GM13977 (cell line): ENCODE data around the gene SH3RF3.

Experiments
- DNase-seq: peaks from one replicate; pipeline ENCODE4 v3.0.0; 2012; ENCODE audit warnings: low spot score
- in situ Hi-C: fragments of 300-500 bp; cut with MboI; formaldehyde crosslinking; loops from one replicate; pipeline ENCODE4 v1.12.0; 2022; ENCODE audit warnings: low sequenced_read_pairs, low pct_unique_long_range_greater_than_20kb, mixed read lengths, inconsistent platforms; ENCODE audit not compliant: unreplicated experiment
- TF ChIP-seq, protein P1 (sequence below): IDR thresholded peaks from 2 replicates; pipeline ENCODE4 v1.5.1; 2012; ENCODE audit warnings: mild to moderate bottlenecking, control low read depth; ENCODE audit not compliant: insufficient read depth; ENCODE audit errors: extremely low read depth, missing control alignments

SH3RF3 gene

GRCh38 chr2:109261906-109262631 is 133.1 kb downstream of the SH3RF3 start:
- no peak for DNase-seq

GRCh38 chr2:109264595-109265328 is 135.8 kb downstream of the SH3RF3 start:
- TF ChIP-seq, protein P1, sequence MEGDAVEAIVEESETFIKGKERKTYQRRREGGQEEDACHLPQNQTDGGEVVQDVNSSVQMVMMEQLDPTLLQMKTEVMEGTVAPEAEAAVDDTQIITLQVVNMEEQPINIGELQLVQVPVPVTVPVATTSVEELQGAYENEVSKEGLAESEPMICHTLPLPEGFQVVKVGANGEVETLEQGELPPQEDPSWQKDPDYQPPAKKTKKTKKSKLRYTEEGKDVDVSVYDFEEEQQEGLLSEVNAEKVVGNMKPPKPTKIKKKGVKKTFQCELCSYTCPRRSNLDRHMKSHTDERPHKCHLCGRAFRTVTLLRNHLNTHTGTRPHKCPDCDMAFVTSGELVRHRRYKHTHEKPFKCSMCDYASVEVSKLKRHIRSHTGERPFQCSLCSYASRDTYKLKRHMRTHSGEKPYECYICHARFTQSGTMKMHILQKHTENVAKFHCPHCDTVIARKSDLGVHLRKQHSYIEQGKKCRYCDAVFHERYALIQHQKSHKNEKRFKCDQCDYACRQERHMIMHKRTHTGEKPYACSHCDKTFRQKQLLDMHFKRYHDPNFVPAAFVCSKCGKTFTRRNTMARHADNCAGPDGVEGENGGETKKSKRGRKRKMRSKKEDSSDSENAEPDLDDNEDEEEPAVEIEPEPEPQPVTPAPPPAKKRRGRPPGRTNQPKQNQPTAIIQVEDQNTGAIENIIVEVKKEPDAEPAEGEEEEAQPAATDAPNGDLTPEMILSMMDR = no peak
- in situ Hi-C loops = no loop called here
- no peak for DNase-seq

More at GRCh38 chr2:109261906-109262631, 133.1 kb downstream of the SH3RF3 start:
- in situ Hi-C loops = no loop called here
- TF ChIP-seq, protein P1 = no peak

DNA sequence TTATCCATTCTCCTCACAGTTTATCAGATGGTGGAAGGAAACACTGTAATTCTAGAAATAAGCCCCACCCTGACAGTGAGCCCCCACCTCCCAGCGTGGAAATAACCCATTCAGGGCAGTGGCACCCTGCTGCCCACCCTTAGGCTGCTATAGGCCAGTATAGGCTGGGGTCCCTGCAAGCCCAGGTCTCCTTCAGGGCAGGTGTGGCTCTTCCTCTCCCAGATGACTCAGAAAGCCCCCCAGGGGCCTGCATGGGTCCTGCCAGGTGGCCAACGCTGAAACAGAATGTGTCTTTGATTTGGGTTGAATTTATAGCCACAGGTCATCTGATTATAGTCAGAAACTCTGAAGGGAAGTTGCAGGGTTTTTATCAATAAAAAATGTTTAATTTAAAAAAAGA is 136.4 kb downstream of the SH3RF3 start:
- TF ChIP-seq, protein P1 = no peak
- in situ Hi-C loops = no loop called here
- DNase-seq = no peak

- DNase-seq = no peak
- TF ChIP-seq, protein P1 = no peak
- in situ Hi-C loops = no loop called here
Observed at GRCh38 chr2:109265953-109266352, 136.9 kb downstream of the SH3RF3 start.

DNA sequence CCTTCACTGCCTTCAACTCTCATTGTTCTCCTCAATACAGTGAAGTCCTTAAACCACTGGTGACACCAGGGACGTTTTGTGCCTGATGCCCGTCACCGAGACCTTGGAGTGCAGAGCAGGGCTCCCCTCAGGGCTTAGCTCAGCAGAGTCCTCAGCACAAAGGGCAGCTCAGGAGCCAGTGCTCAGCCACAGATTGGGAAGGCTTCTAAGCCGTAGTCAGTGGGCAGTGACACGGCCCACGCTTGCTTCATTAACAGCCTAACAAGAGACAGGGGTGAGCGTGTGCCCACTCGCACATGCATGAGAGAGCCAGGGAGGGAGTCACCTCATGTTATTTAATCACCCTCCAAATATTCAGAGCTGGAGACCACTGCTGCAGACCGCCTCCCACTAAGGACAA is 137.5 kb downstream of the SH3RF3 start:
- DNase-seq = no peak
- TF ChIP-seq, protein P1 = no peak
- in situ Hi-C loops = no loop called here

- TF ChIP-seq, protein P1 = no peak
Observed at GRCh38 chr2:109266998-109267854, 138.2 kb downstream of the SH3RF3 start.

More at GRCh38 chr2:109266998-109267854, 138.2 kb downstream of the SH3RF3 start:
- in situ Hi-C loops = no loop called here
- no peak for DNase-seq
